ENCODE measurements around the gene AJAP1.

DNA sequence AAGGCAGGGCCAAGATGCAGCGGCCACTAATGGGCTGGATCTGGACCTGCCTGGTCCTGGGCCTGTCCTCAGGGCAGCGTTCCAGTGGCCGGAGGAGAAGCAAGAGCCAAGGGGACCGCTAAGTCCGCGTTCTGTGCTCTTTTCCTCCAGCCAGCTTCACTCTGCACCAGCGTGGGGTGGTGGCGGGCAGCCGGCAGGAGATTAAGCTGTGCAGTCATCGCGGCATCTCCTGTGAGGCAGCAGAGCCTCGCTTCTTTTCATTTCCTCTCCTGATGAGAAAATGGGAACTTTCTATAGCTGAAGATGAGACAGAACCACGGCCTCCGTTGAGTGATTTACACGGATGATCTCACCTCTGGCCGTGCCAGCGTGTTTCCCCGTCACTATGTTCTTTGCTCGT, 43.4 kb downstream of the AJAP1 start:
- no peak for TF ChIP-seq CTCF (IDR thresholded peaks at IDR 0.05)
- TF ChIP-seq POLR2A (IDR thresholded peaks at IDR 0.05): no peak
